Endothelial cell (in vitro differentiated cells): Measurements from ENCODE around the gene RHO. TPM values are rescaled to one million over a fixed set of nuclear protein-coding genes. Genes with fewer than 3 reads are reported as not detected.

Experiments used
- DNase-seq: peaks from one replicate; pipeline ENCODE4 v3.0.0; 2021; ENCODE audit warnings: low spot score
- H3K27ac Mint-ChIP-seq: one replicate; pipeline ENCODE4 v1.8.0; 2021; ENCODE audit warnings: mixed read lengths, inconsistent platforms; ENCODE audit not compliant: unreplicated experiment
- H3K27me3 Mint-ChIP-seq: one replicate; pipeline ENCODE4 v1.8.0; 2021; ENCODE audit warnings: mild to moderate bottlenecking, moderate library complexity, mixed read lengths, inconsistent platforms; ENCODE audit not compliant: unreplicated experiment
- H3K36me3 Mint-ChIP-seq: one replicate; pipeline ENCODE4 v1.8.0; 2021; ENCODE audit warnings: mild to moderate bottlenecking, low read depth, mixed read lengths, inconsistent platforms; ENCODE audit not compliant: unreplicated experiment
- H3K4me1 Mint-ChIP-seq: one replicate; pipeline ENCODE4 v1.8.0; 2021; ENCODE audit warnings: mild to moderate bottlenecking, mixed read lengths, inconsistent platforms; ENCODE audit not compliant: unreplicated experiment
- H3K4me3 Mint-ChIP-seq: one replicate; pipeline ENCODE4 v1.8.0; 2021; ENCODE audit warnings: mild to moderate bottlenecking, mixed read lengths, inconsistent platforms; ENCODE audit not compliant: unreplicated experiment
- H3K9me3 Mint-ChIP-seq: one replicate; pipeline ENCODE4 v1.8.0; 2021; ENCODE audit warnings: mixed read lengths, inconsistent platforms; ENCODE audit not compliant: unreplicated experiment
- total RNA-seq: library from RNA; stranded (reverse); fragmentation: NEBNext Ultra II Directional; extraction: Animal tissue kit (Norgen Biotek cat#: 25700); gene quantifications from one replicate; pipeline ENCODE4 v1.2.1, GENCODE V29; 2021; ENCODE audit not compliant: unreplicated experiment
- TF ChIP-seq, protein P1 (sequence below): fragments of 200-600 bp; sonication (generic); IDR thresholded peaks from one replicate; pipeline ENCODE4 v1.5.0; 2021; ENCODE audit warnings: antibody characterized with exemption; ENCODE audit not compliant: unreplicated experiment

The RHO gene
- total RNA-seq, 1 donor from 2014 or later = not detected

- Mint-ChIP-seq H3K27ac (no peak overlapping the region), H3K36me3 (peaks cover 51% of the 10 kb centered on the region), H3K9me3 (no peaks in the 10 kb centered on the region), H3K4me1 (peaks cover 4% of the 10 kb centered on the region), H3K27me3 (peaks cover 46% of the 10 kb centered on the region), H3K4me3 (peak overlapping the region; percentile 56)
- no peak for DNase-seq
- TF ChIP-seq, protein P1, sequence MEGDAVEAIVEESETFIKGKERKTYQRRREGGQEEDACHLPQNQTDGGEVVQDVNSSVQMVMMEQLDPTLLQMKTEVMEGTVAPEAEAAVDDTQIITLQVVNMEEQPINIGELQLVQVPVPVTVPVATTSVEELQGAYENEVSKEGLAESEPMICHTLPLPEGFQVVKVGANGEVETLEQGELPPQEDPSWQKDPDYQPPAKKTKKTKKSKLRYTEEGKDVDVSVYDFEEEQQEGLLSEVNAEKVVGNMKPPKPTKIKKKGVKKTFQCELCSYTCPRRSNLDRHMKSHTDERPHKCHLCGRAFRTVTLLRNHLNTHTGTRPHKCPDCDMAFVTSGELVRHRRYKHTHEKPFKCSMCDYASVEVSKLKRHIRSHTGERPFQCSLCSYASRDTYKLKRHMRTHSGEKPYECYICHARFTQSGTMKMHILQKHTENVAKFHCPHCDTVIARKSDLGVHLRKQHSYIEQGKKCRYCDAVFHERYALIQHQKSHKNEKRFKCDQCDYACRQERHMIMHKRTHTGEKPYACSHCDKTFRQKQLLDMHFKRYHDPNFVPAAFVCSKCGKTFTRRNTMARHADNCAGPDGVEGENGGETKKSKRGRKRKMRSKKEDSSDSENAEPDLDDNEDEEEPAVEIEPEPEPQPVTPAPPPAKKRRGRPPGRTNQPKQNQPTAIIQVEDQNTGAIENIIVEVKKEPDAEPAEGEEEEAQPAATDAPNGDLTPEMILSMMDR = no peak
These were observed 37.5 kb downstream of the RHO start for GRCh38 chr3:129565902-129566301.

GRCh38 chr3:129567176-129567705, 38.8 kb downstream of the RHO start:
- Mint-ChIP-seq H3K27ac (no peak overlapping the region), H3K4me3 (no peak overlapping the region), H3K4me1 (peaks cover 6% of the 10 kb centered on the region), H3K27me3 (peaks cover 50% of the 10 kb centered on the region), H3K36me3 (peaks cover 55% of the 10 kb centered on the region), H3K9me3 (no peaks in the 10 kb centered on the region)
- no peak for DNase-seq
- TF ChIP-seq, protein P1 = no peak

- Mint-ChIP-seq H3K9me3 (no peaks in the 10 kb centered on the region), H3K27me3 (peaks cover 55% of the 10 kb centered on the region), H3K4me1 (peaks cover 6% of the 10 kb centered on the region), H3K27ac (no peak overlapping the region), H3K36me3 (peaks cover 57% of the 10 kb centered on the region), H3K4me3 (peak overlapping the region; percentile 40)
- TF ChIP-seq, protein P1 = no peak
- DNase-seq = no peak
These were observed 39.5 kb downstream of the RHO start for GRCh38 chr3:129567939-129568338.

DNA sequence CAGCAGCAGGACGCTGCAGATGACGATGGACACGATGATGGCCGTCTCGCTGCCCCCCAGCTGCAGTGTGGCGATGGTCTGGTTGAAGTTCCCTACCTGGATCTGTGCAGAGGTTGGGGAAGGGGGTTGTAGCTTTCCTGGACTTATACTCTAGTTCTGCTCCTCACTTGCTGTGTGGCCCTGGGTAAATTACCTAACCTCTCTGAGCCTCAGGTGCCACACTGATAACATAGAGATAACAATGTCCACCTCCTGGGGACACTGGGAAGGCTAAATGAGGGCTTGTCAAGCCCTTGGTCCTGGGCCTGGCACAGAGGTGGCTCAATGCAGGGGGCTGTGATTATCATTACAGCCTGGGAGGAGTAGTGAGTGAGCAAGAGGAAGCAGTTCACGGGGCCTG, 41.4 kb downstream of the RHO start:
- peaks cover 11% of the 10 kb centered on the region for H3K4me1 Mint-ChIP-seq
- H3K27me3 Mint-ChIP-seq = peaks cover 56% of the 10 kb centered on the region
- H3K9me3 Mint-ChIP-seq = no peaks in the 10 kb centered on the region
- TF ChIP-seq, protein P1 = no peak
- DNase-seq = no peak
- no peak overlapping the region for H3K27ac Mint-ChIP-seq
- H3K4me3 Mint-ChIP-seq = peak overlapping the region; percentile 71
- peaks cover 58% of the 10 kb centered on the region for H3K36me3 Mint-ChIP-seq

- Mint-ChIP-seq H3K4me1 (peaks cover 10% of the 10 kb centered on the region), H3K4me3 (peak overlapping the region; percentile 84), H3K9me3 (no peaks in the 10 kb centered on the region), H3K36me3 (peaks cover 58% of the 10 kb centered on the region), H3K27me3 (peaks cover 60% of the 10 kb centered on the region), H3K27ac (peak overlapping the region; percentile 79)
- no peak for DNase-seq
- TF ChIP-seq, protein P1 = no peak
These were observed 43.4 kb downstream of the RHO start for GRCh38 chr3:129571605-129572547.
